GM12878 (cell line): ENCODE measurements around the gene MCEMP1. TPM values are rescaled to one million over a fixed set of nuclear protein-coding genes. Genes with fewer than 3 reads are reported as not detected.

Experiments used
- BCL11A ChIP-seq: IDR thresholded peaks from 2 replicates; pipeline ENCODE4 v1.6.1; 2011; ENCODE audit warnings: low read depth, low read length
- BCLAF1 ChIP-seq: fragments of 450-650 bp; IDR thresholded peaks from 2 replicates; pipeline ENCODE4 v1.6.1; 2017; ENCODE audit warnings: antibody characterized with exemption, mild to moderate bottlenecking, moderate library complexity
- CEBPB ChIP-seq, 2 experiments: fragments of 150-350 bp in 1 of 2; IDR thresholded peaks; 2 replicates each; pipeline ENCODE4 v1.6.1; 2012 to 2014; ENCODE audit warnings: low read depth in 2 of 2, low read length in 2 of 2, borderline replicate concordance in 1 of 2, inconsistent platforms in 1 of 2
- CREB1 ChIP-seq: IDR thresholded peaks from 2 replicates; pipeline ENCODE4 v1.6.1; 2012; ENCODE audit warnings: low read depth, mild to moderate bottlenecking, inconsistent platforms
- CTCF ChIP-seq, 3 experiments: IDR thresholded peaks in 2 of 3; conservative IDR thresholded peaks in 1 of 3; 2 replicates each; pipeline ENCODE4 v1.5.1; 2011; ENCODE audit warnings: low read depth in 3 of 3, low read length in 3 of 3, mild to moderate bottlenecking in 3 of 3, control low read depth in 2 of 3, moderate library complexity in 2 of 3, inconsistent platforms in 1 of 3, mixed read lengths in 1 of 3; ENCODE audit not compliant: control insufficient read depth in 2 of 3, insufficient read depth in 1 of 3; ENCODE audit errors: extremely low read depth in 1 of 3
- E2F8 ChIP-seq: fragments of 450-650 bp; IDR thresholded peaks from 2 replicates; pipeline ENCODE4 v1.6.1; 2018; ENCODE audit warnings: mild to moderate bottlenecking, low read depth, moderate library complexity; ENCODE audit not compliant: partially characterized antibody
- GABPA ChIP-seq: IDR thresholded peaks from 2 replicates; pipeline ENCODE4 v1.6.1; 2014; ENCODE audit warnings: antibody characterized with exemption, low read depth, mild to moderate bottlenecking, inconsistent platforms
- GATAD2B ChIP-seq: fragments of 450-650 bp; conservative IDR thresholded peaks from 2 replicates; pipeline ENCODE4 v1.6.1; 2017; ENCODE audit warnings: low read depth, mild to moderate bottlenecking, moderate library complexity
- IKZF1 ChIP-seq: fragments of 450-650 bp; conservative IDR thresholded peaks from 2 replicates; pipeline ENCODE4 v1.6.1; 2017; ENCODE audit warnings: antibody characterized with exemption, mild to moderate bottlenecking
- IRF4 ChIP-seq: IDR thresholded peaks from 2 replicates; pipeline ENCODE4 v1.6.1; 2011; ENCODE audit warnings: low read depth, low read length
- JUNB ChIP-seq: IDR thresholded peaks from 2 replicates; pipeline ENCODE4 v1.6.1; 2016; ENCODE audit warnings: antibody characterized with exemption, mild to moderate bottlenecking
- KDM1A ChIP-seq: fragments of 200-600 bp; sonication (generic); IDR thresholded peaks from 2 replicates; pipeline ENCODE4 v1.6.1; 2016; ENCODE audit warnings: borderline replicate concordance
- POLR2A ChIP-seq: IDR thresholded peaks from 2 replicates; pipeline ENCODE4 v1.6.1; 2011; ENCODE audit warnings: low read depth, mild to moderate bottlenecking, low read length
- RFX5 ChIP-seq: IDR thresholded peaks from 2 replicates; pipeline ENCODE4 v1.6.1; 2011; ENCODE audit warnings: low read depth, low read length, improper control_type of control experiment
- SMAD1 ChIP-seq: fragments of 450-650 bp; IDR thresholded peaks from 2 replicates; pipeline ENCODE4 v1.6.1; 2018; ENCODE audit warnings: mild to moderate bottlenecking, low read depth; ENCODE audit not compliant: partially characterized antibody
- ZNF687 ChIP-seq: fragments of 450-650 bp; IDR thresholded peaks from 2 replicates; pipeline ENCODE4 v1.6.1; 2017; ENCODE audit warnings: mild to moderate bottlenecking, moderate library complexity
- polyA plus RNA-seq, 11 experiments: library from polyadenylated mRNA; depleted of rRNA in 4 of 11; unstranded in 6 of 11; stranded (reverse) in 5 of 11; fragments of >200 nt; fragmentation: Nextera tagmentation in 4 of 11; fragmentation: Illumina TruSeq in 1 of 11; extraction: Ambion mirVana in 4 of 11; extraction: Trizol in 1 of 11; gene quantifications; 1 replicate in 1 of 11; 2 replicates in 10 of 11; pipeline versions ENCODE4 v1.2.1 to v1.2.3, GENCODE V29; 2011 to 2016; ENCODE audit warnings: inconsistent platforms in 2 of 11, missing spikeins in 2 of 11, low read depth in 1 of 11
- total RNA-seq, 4 experiments: library from RNA; depleted of rRNA in 3 of 4; stranded (reverse); fragments of >200 nt in 3 of 4; fragmentation: Illumina TruSeq in 1 of 4; extraction: Trizol in 1 of 4; gene quantifications; 2 replicates each; pipeline versions ENCODE4 v1.2.1 to v1.2.3, GENCODE V29; 2013 to 2021

MCEMP1 gene
- total and polyA plus RNA-seq, 10 of the 15 experiments (the other 5 are each of a cell fraction or from before 2014, with no cell fraction given), result 0.08 to 0.55 (median 0.26) TPM; not detected in 1

GRCh38 chr19:7705387-7706187 lies 28.7 kb downstream of the MCEMP1 start (continued):
- TF ChIP-seq CREB1 (peak; percentile 74), KDM1A (no peak), CTCF (IDR thresholded peaks at IDR 0.05 in 2 of 3, conservative IDR thresholded peaks at IDR 0.05 in 1 of 3; ENCODE audit: control insufficient read depth in 2 of 3, extremely low read depth in 1 of 3, insufficient read depth in 1 of 3, low read depth in 3 of 3, low read length in 3 of 3) (no peak), RFX5 (no peak), SMAD1 (peak; percentile 72), POLR2A (peak; percentile 63; the same call in 1 of the 2 replicates), BCLAF1 (no peak), ZNF687 (peak; percentile 37; the same call in 1 of the 2 replicates), E2F8 (no peak), JUNB (peak; percentile 58; the same call in 1 of the 2 replicates), IRF4 (peak; percentile 71), BCL11A (peak; percentile 95), GABPA (no peak; the same call in 1 of the 2 replicates), IKZF1 (peak; percentile 98), CEBPB (IDR thresholded peaks at IDR 0.05; ENCODE audit: borderline replicate concordance in 1 of 2, low read depth in 2 of 2, low read length in 2 of 2) (no peak), GATAD2B (peak; percentile 95)
